ENCODE data around the gene ZNF462. TPM values are rescaled to one million over a fixed set of nuclear protein-coding genes. Genes with fewer than 3 reads are reported as not detected.
A peak's percentile ranks its signal among the peaks of the same experiment; 100 is the strongest.

The ZNF462 gene
- total RNA-seq, 1 experiment from 2014 or later, result 164 TPM

- Histone ChIP-seq H3K27ac (ENCODE audit: insufficient read length, low read depth, low read length) (no peak overlapping the region), H3K4me1 (ENCODE audit: insufficient read depth, low read length) (peaks cover 44% of the 10 kb centered on the region), H3K23me2 (ENCODE audit: insufficient read length, low read depth, low read length, poor library complexity, severe bottlenecking) (no peaks in the 10 kb centered on the region), H3T11ph (ENCODE audit: low read length) (no peak overlapping the region), H3K9me3 (ENCODE audit: control insufficient read depth, low read depth, low read length) (no peaks in the 10 kb centered on the region), H2BK5ac (ENCODE audit: insufficient read length, low read length) (no peak overlapping the region), H3K9ac (ENCODE audit: extremely low read depth, insufficient read length, low read length) (no peak overlapping the region), H2BK15ac (ENCODE audit: low read depth, low read length) (no peak overlapping the region), H2AK5ac (ENCODE audit: insufficient read length, low read length) (no peak overlapping the region), H4K5ac (ENCODE audit: insufficient read length, low read depth, low read length) (no peak overlapping the region), H2BK20ac (ENCODE audit: low read depth, low read length, poor library complexity, severe bottlenecking) (no peak overlapping the region), H3K14ac (ENCODE audit: insufficient read depth, low read length) (no peak overlapping the region), H4K91ac (ENCODE audit: insufficient read length, low read depth, low read length) (no peak overlapping the region), H2BK120ac (ENCODE audit: low read depth, low read length, poor library complexity, severe bottlenecking) (no peak overlapping the region), H3K56ac (ENCODE audit: insufficient read length, low read depth, low read length) (no peak overlapping the region), H2AFZ (ENCODE audit: low read length) (no peak overlapping the region), H4K8ac (replicated peaks; ENCODE audit: insufficient read length, low read depth, low read length) (no peak overlapping the region), H3K79me1 (ENCODE audit: insufficient read depth, low read depth, low read length, poor library complexity, severe bottlenecking) (peaks cover 2% of the 10 kb centered on the region), H3K18ac (ENCODE audit: insufficient read length, low read depth, low read length) (no peak overlapping the region), H4K20me1 (ENCODE audit: control insufficient read depth, insufficient read depth, insufficient read length) (no peaks in the 10 kb centered on the region), H3K23ac (ENCODE audit: insufficient read length, low read depth, low read length) (no peak overlapping the region), H3K79me2 (ENCODE audit: insufficient read depth, low read length) (peaks cover 67% of the 10 kb centered on the region; the same call in 1 of the 2 replicates), H3K4me2 (ENCODE audit: insufficient read depth, insufficient read length, low read length) (no peak overlapping the region), H3K4ac (ENCODE audit: low read depth, low read length) (no peak overlapping the region), H2BK12ac (ENCODE audit: insufficient read length, low read depth, low read length) (no peak overlapping the region), H3K27me3 (ENCODE audit: insufficient read depth, low read length) (no peaks in the 10 kb centered on the region)
- no peaks in the 10 kb centered on the region for H3K27me3 Mint-ChIP-seq (ENCODE audit: low read depth)
- H3K9me3 Mint-ChIP-seq, result no peaks in the 10 kb centered on the region
- peak overlapping the region; percentile 28 to 96 (median 86); a peak in 5 of 7 replicates for H3K27ac Mint-ChIP-seq
- no peak for TF ChIP-seq CTCF (conservative IDR thresholded peaks at IDR 0.05)
- DNase-seq, result no peak
- peak overlapping the region; percentile 46 to 58; a peak in 2 of 5 replicates for H3K4me3 Mint-ChIP-seq
- H3K36me3 Mint-ChIP-seq (ENCODE audit: insufficient read depth in 1 of 3, low read depth in 3 of 3), result peaks cover 15 to 21% (median 19%) of the 10 kb centered on the region in 3 experiments; a peak in 6 of 7 replicates
- no CpG with 5 or more reads among the region's 6 CpGs for WGBS (ENCODE audit: extremely low coverage, insufficient read length, low lambda C conversion rate)
- peaks cover 95 to 97% of the 10 kb centered on the region in 2 experiments for H3K4me1 Mint-ChIP-seq
Observed at GRCh38 chr9:106877345-106877744, 14.4 kb downstream of the ZNF462 start.
